B cell (primary cell): Measurements from ENCODE around the gene INAFM2. TPM values are rescaled to one million over a fixed set of nuclear protein-coding genes. Genes with fewer than 3 reads are reported as not detected.

Experiments used
- ATAC-seq: fragments of 200-7000 bp; cut with Tn5 transposase; one replicate; pipeline ENCODE4 v1.10.0; 2021; ENCODE audit warnings: low read depth, mild to moderate bottlenecking, moderate number of reproducible peaks, moderate library complexity
- CTCF ChIA-PET: fragments of 350-600 bp; sonication (Branson Sonifier 250); formaldehyde crosslinking; loops from one replicate; lab custom pipeline; 2021; ENCODE audit warnings: antibody characterized with exemption, inconsistent platforms; lab: Charles Lee
- POLR2A ChIA-PET: fragments of 350-600 bp; sonication (Branson Sonifier 250); formaldehyde crosslinking; loops from one replicate; lab custom pipeline; 2021; ENCODE audit warnings: antibody characterized with exemption; lab: Charles Lee
- DNase-seq: peaks from one replicate; pipeline ENCODE4 v3.0.0; 2013
- H2AFZ ChIP-seq: 2 replicates; pipeline ENCODE4 v1.6.1; 2012; ENCODE audit warnings: mild to moderate bottlenecking, low read depth, low read length; ENCODE audit not compliant: insufficient read depth, poor library complexity, severe bottlenecking
- H3K27ac ChIP-seq, 2 donors: 1 replicate in 1 of 2; 2 replicates in 1 of 2; pipeline ENCODE4 v1.5.1; 2012 to 2013; ENCODE audit warnings: low read length in 2 of 2, mild to moderate bottlenecking in 2 of 2, moderate library complexity in 1 of 2
- H3K27me3 ChIP-seq, 4 experiments: fragments of 200-600 bp in 1 of 4; sonication (generic) in 1 of 4; replicated peaks in 1 of 4; 1 replicate in 2 of 4; 2 replicates in 2 of 4; pipeline versions ENCODE4 v1.6.1 to v1.7.0; 2013 to 2016; ENCODE audit warnings: low read length in 3 of 4, mild to moderate bottlenecking in 2 of 4, mixed read lengths in 1 of 4, moderate library complexity in 1 of 4; ENCODE audit not compliant: insufficient read depth in 4 of 4, control insufficient read depth in 3 of 4; ENCODE audit errors: control extremely low read depth in 1 of 4
- H3K36me3 ChIP-seq, 2 experiments: replicated peaks in 1 of 2; 1 replicate in 1 of 2; 2 replicates in 1 of 2; pipeline versions ENCODE4 v1.6.1 to v1.7.1; 2013; ENCODE audit warnings: low read length in 1 of 2; ENCODE audit not compliant: insufficient read depth in 2 of 2, control insufficient read depth in 1 of 2; ENCODE audit errors: control extremely low read depth in 1 of 2, extremely low read depth in 1 of 2
- H3K4me1 ChIP-seq, 2 donors: fragments of 200-600 bp in 1 of 2; sonication (generic) in 1 of 2; 1 replicate in 1 of 2; 2 replicates in 1 of 2; pipeline versions ENCODE4 v1.5.1 to v1.6.1; 2013 to 2017; ENCODE audit warnings: low read length in 2 of 2; ENCODE audit not compliant: control insufficient read depth in 2 of 2, insufficient read depth in 2 of 2
- H3K4me2 ChIP-seq: replicated peaks from 2 replicates; pipeline ENCODE3; 2012; ENCODE audit warnings: mild to moderate bottlenecking, low read depth, low read length; ENCODE audit not compliant: poor library complexity, severe bottlenecking
- H3K4me3 ChIP-seq, 5 experiments: fragments of 200-600 bp in 1 of 5; sonication (generic) in 1 of 5; 1 replicate in 3 of 5; 2 replicates in 2 of 5; pipeline versions ENCODE4 v1.5.1 to v1.7.0; 2011 to 2016; ENCODE audit warnings: low read length in 4 of 5, mild to moderate bottlenecking in 4 of 5, low read depth in 2 of 5, control low read depth in 1 of 5, moderate library complexity in 1 of 5; ENCODE audit not compliant: insufficient read depth in 1 of 5; ENCODE audit errors: control extremely low read depth in 1 of 5, extremely low read depth in 1 of 5
- H3K79me2 ChIP-seq: fragments of 200-600 bp; sonication (generic); one replicate; pipeline ENCODE4 v1.6.0; 2016; ENCODE audit warnings: low read length; ENCODE audit not compliant: control insufficient read depth, insufficient read depth
- H3K9ac ChIP-seq: fragments of 200-600 bp; sonication (generic); 2 replicates; pipeline ENCODE4 v1.6.1; 2017; ENCODE audit warnings: mild to moderate bottlenecking, low read length, moderate library complexity
- H3K9me3 ChIP-seq, 3 donors: one replicate each; pipeline versions ENCODE4 v1.6.1 to v1.7.1; 2013; ENCODE audit warnings: low read length in 2 of 3; ENCODE audit not compliant: control insufficient read depth in 2 of 3, insufficient read depth in 1 of 3; ENCODE audit errors: control extremely low read depth in 1 of 3
- H4K20me1 ChIP-seq: 2 replicates; pipeline ENCODE4 v1.6.0; 2012; ENCODE audit warnings: mild to moderate bottlenecking, low read length; ENCODE audit not compliant: insufficient read depth, control insufficient read depth, poor library complexity, severe bottlenecking
- H3K27ac Mint-ChIP-seq: one replicate; pipeline ENCODE4 v1.8.0; 2021; ENCODE audit warnings: mixed read lengths
- H3K27me3 Mint-ChIP-seq: one replicate; pipeline ENCODE4 v1.8.0; 2021; ENCODE audit warnings: mixed read lengths
- H3K4me1 Mint-ChIP-seq: one replicate; pipeline ENCODE4 v1.8.0; 2021; ENCODE audit warnings: mixed read lengths
- H3K4me3 Mint-ChIP-seq: one replicate; pipeline ENCODE4 v1.8.0; 2021; ENCODE audit warnings: mixed read lengths
- H3K9me3 Mint-ChIP-seq: one replicate; pipeline ENCODE4 v1.8.0; 2022; ENCODE audit warnings: mixed read lengths; ENCODE audit not compliant: insufficient read depth
- CTCF ChIP-seq: fragments of 200-600 bp; IDR thresholded peaks from one replicate; pipeline ENCODE4 v1.8.0; 2022; ENCODE audit warnings: antibody characterized with exemption, mild to moderate bottlenecking
- EZH2 ChIP-seq: IDR thresholded peaks from 2 replicates; pipeline ENCODE4 v1.6.1; 2012; ENCODE audit warnings: borderline replicate concordance, low read depth, mild to moderate bottlenecking, moderate library complexity, low read length; ENCODE audit not compliant: insufficient read depth, poor library complexity, severe bottlenecking
- WGBS: methylation state at CpG from one replicate; pipeline ENCODE4 v1.1.5; 2013; ENCODE audit warnings: missing lambda C conversion rate; ENCODE audit not compliant: insufficient coverage; 5-methylcytosine and 5-hydroxymethylcytosine counted together
- intact Hi-C: fragments of 100-400 bp; cut with micrococcal nuclease; formaldehyde crosslinking; loops from one replicate; pipeline ENCODE4 v1.10.0; 2022
- polyA plus RNA-seq: library from polyadenylated mRNA; depleted of rRNA; stranded (reverse); fragments of >200 nt; gene quantifications from 2 replicates; pipeline ENCODE4 v1.2.3, GENCODE V29; 2012
- total RNA-seq, 2 donors: library from RNA; stranded (reverse); fragments of 120-200 nt in 1 of 2; gene quantifications; 1 replicate in 1 of 2; 2 replicates in 1 of 2; pipeline versions ENCODE4 v1.2.3 to v1.2.4, GENCODE V29; 2013 to 2022

The INAFM2 gene
- total and polyA plus RNA-seq, 2 donors (not counting 1 experiment from before 2014, with no cell fraction given), result 3.0 to 7.0 TPM

DNA sequence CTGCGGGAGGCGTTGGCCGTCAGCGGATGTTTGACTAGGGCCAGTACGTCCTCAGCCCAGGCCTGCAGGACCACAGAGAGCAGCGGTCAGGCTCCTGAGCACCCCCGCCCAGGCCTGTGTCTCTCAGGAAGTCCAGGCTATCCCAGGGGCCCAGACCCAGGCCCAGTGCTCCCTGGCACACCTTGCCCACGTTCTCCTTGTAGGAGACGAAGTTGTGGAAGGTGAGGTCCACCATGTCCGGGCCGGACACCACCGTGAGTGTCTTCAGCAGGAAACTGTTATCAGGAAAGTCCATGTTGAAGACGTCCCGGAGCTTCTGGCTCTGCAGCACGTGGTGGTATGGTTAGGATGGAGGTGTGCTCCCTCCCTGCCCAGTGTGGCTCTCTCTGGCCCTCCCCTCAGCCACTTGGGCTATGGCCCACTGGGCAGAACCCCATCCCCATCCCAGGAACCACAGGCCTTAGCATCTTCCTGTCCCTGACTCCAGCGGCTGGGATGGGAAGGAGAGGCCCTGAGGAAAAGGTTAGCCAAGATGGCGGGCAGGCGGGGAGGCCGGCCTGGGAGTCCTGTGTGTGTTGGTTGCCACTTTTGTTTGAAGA, 21.1 kb upstream of the INAFM2 start:
- ChIA-PET POLR2A (interaction anchor here (0.5 kb wide), 1 partner anchor 229 kb away, joined by 4 read pairs; no protein-coding TSS in a partner anchor), CTCF (interaction anchor here (1.0 to 14.9 kb wide), 6 partner anchors 17 to 38 kb away, joined by 3 to 204 read pairs (median 4); partner anchors contain the start of gene CCDC9B)
- H3K36me3 ChIP-seq, result peaks cover 0 to 62% of the 10 kb centered on the region in 2 experiments
- no peak overlapping the region for H3K27ac ChIP-seq
- no peak overlapping the region for H2AFZ ChIP-seq
- DNase-seq (no peak), ATAC-seq (no peak)
- intact Hi-C loops, result no loop called here
- no peaks in the 10 kb centered on the region for H3K27me3 Mint-ChIP-seq
- 96% methylated on average over 13 of the region's 19 CpGs for WGBS
- no peak overlapping the region for H3K4me3 ChIP-seq
- H3K9ac ChIP-seq, result no peak overlapping the region
- H3K9me3 ChIP-seq, result peaks cover 0 to 12% (median 0%) of the 10 kb centered on the region in 3 donors
- H4K20me1 ChIP-seq, result no peaks in the 10 kb centered on the region
- TF ChIP-seq CTCF (no peak), EZH2 (no peak)
- H3K4me1 Mint-ChIP-seq, result peaks cover 23% of the 10 kb centered on the region
- no peak overlapping the region for H3K4me3 Mint-ChIP-seq
- peaks cover 13 to 15% of the 10 kb centered on the region in 2 donors for H3K4me1 ChIP-seq
- peaks cover 6% of the 10 kb centered on the region for H3K9me3 Mint-ChIP-seq
- H3K79me2 ChIP-seq, result peaks cover 11% of the 10 kb centered on the region
- H3K4me2 ChIP-seq, result no peak overlapping the region
- H3K27me3 ChIP-seq, result no peaks in the 10 kb centered on the region
- no peak overlapping the region for H3K27ac Mint-ChIP-seq

DNA sequence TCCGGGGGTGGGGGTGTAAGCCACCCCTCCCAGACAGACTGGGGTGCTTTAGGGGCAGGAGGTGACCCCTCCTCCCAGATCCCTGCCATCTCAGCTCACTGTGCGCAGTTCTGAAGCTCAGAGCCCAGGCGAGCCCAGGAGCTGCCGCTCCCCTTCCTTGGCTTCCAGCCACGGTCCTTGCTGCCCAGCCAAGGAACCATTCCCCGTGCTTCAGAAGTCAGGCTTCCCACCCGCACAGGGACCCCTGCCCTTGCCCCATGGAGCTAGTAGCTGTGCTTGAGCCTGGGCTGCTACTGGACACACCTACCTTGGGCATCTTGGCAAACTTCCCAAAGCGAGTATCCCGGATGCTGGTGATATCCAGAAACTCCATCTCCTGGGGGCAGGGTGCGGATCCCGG, 20.5 kb upstream of the INAFM2 start:
- Histone ChIP-seq H3K9ac (no peak overlapping the region), H3K36me3 (peaks cover 0 to 58% of the 10 kb centered on the region in 2 experiments), H3K4me3 (no peak overlapping the region), H4K20me1 (no peaks in the 10 kb centered on the region), H3K4me1 (peaks cover 14 to 21% of the 10 kb centered on the region in 2 donors), H3K27me3 (no peaks in the 10 kb centered on the region), H3K4me2 (no peak overlapping the region), H2AFZ (no peak overlapping the region), H3K27ac (no peak overlapping the region), H3K79me2 (peaks cover 13% of the 10 kb centered on the region), H3K9me3 (peaks cover 0 to 12% (median 0%) of the 10 kb centered on the region in 3 donors)
- intact Hi-C loops, result no loop called here
- Mint-ChIP-seq H3K4me1 (peaks cover 28% of the 10 kb centered on the region), H3K9me3 (peaks cover 6% of the 10 kb centered on the region), H3K27ac (no peak overlapping the region), H3K4me3 (no peak overlapping the region), H3K27me3 (no peaks in the 10 kb centered on the region)
- no peak for DNase-seq
- TF ChIP-seq CTCF (no peak), EZH2 (no peak)
- ChIA-PET CTCF (interaction anchor here (1.0 to 14.9 kb wide), 6 partner anchors 18 to 37 kb away, joined by 3 to 204 read pairs (median 6); partner anchors contain the start of gene CCDC9B), POLR2A (no interaction called here)
- no peak for ATAC-seq
- 97% methylated on average over 8 of the region's 11 CpGs for WGBS
